Measurements from ENCODE around the gene SH2B3. TPM values are rescaled to one million over a fixed set of nuclear protein-coding genes. Genes with fewer than 3 reads are reported as not detected.

Gene SH2B3
- total and polyA plus RNA-seq, 2 donors (not counting 3 experiments of a cell fraction or from before 2014, with no cell fraction given): 63.1 to 97.9 TPM

- Histone ChIP-seq H3K4me1 (ENCODE audit: control insufficient read depth, extremely low read depth, insufficient read depth, low read length) (peaks cover 23% of the 10 kb centered on the region), H3K9me1 (replicated peaks; ENCODE audit: control insufficient read depth, extremely low read depth, insufficient read depth, low read length) (no peaks in the 10 kb centered on the region), H3K27me3 (ENCODE audit: control insufficient read depth in 2 of 2, insufficient read depth in 2 of 2, low read length in 2 of 2) (no peaks in the 10 kb centered on the region), H4K20me1 (replicated peaks; ENCODE audit: control insufficient read depth, extremely low read depth, insufficient read depth, low read length) (no peaks in the 10 kb centered on the region), H3K4me3 (replicated peaks in 1 of 3; ENCODE audit: insufficient read depth in 1 of 3, low read depth in 1 of 3, low read length in 3 of 3) (no peak overlapping the region), H3K36me3 (ENCODE audit: control insufficient read depth in 2 of 2, extremely low read depth in 1 of 2, insufficient read depth in 2 of 2, low read length in 2 of 2) (no peaks in the 10 kb centered on the region), H3K27ac (ENCODE audit: insufficient read depth, low read depth, low read length) (no peak overlapping the region), H3K4me2 (ENCODE audit: insufficient read depth, low read length) (no peak overlapping the region), H3K9ac (replicated peaks; ENCODE audit: extremely low read depth, insufficient read depth, low read length) (no peak overlapping the region), H2AFZ (ENCODE audit: low read depth, low read length) (no peak overlapping the region), H3K9me3 (replicated peaks; ENCODE audit: control insufficient read depth, insufficient read depth, low read length) (no peaks in the 10 kb centered on the region), H3K79me2 (ENCODE audit: control insufficient read depth, insufficient read depth, low read length) (no peaks in the 10 kb centered on the region)
- DNase-seq (ENCODE audit: low read depth, low spot score) (no peak), FAIRE-seq (no peak)
- intact Hi-C loops (cut with micrococcal nuclease) (no loop called here), dilution Hi-C loops (cut with MboI; ENCODE audit: extremely low pct_ligation_motif_present, low sequenced_read_pairs) (no loop called here)
- TF ChIP-seq MYC (IDR thresholded peaks at IDR 0.05; ENCODE audit: low read depth, low read length) (no peak), FOS (IDR thresholded peaks at IDR 0.05; ENCODE audit: borderline replicate concordance, insufficient read depth, low read length) (no peak), CTCF (IDR thresholded peaks at IDR 0.05; ENCODE audit: extremely low read depth in 1 of 2, insufficient read depth in 1 of 2, low read depth in 1 of 2, low read length in 2 of 2) (no peak), POLR2A (IDR thresholded peaks at IDR 0.05; ENCODE audit: low read depth, low read length) (no peak), JUN (IDR thresholded peaks at IDR 0.05; ENCODE audit: borderline replicate concordance, insufficient read depth, insufficient read length, low read depth) (no peak), POLR2AphosphoS5 (IDR thresholded peaks at IDR 0.05; ENCODE audit: insufficient read depth, low read depth, low read length) (no peak), GATA2 (IDR thresholded peaks at IDR 0.05; ENCODE audit: insufficient read depth, insufficient read length, low read depth, low read length) (no peak), EZH2 (IDR thresholded peaks at IDR 0.05; ENCODE audit: borderline replicate concordance, low read depth, low read length, severe bottlenecking) (no peak)
- TF ChIP-seq, protein P1, sequence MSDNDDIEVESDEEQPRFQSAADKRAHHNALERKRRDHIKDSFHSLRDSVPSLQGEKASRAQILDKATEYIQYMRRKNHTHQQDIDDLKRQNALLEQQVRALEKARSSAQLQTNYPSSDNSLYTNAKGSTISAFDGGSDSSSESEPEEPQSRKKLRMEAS (IDR thresholded peaks at IDR 0.05; ENCODE audit: insufficient read depth, insufficient read length): no peak
- ChIA-PET POLR2A (no interaction called here), CTCF (interaction anchor here (2.4 kb wide), 1 partner anchor 57 kb away, joined by 10 read pairs; no protein-coding TSS in a partner anchor)
- BruUV-seq (replicated peaks): no TSS peak
Observed at GRCh38 chr12:111394480-111394879, 11.2 kb upstream of the SH2B3 start.

Measured in endothelial cell of umbilical vein (primary cell).